VCaP (cell line): ENCODE results near the gene VIPAS39.

ENCODE experiments used
- H3K27ac ChIP-seq: fragments of 450-650 bp; 2 replicates; pipeline ENCODE4 v1.5.1; 2017
- TF ChIP-seq, protein P1 (sequence below): fragments of 450-650 bp; conservative IDR thresholded peaks from 2 replicates; pipeline ENCODE4 v1.5.1; 2017; ENCODE audit warnings: mild to moderate bottlenecking, moderate library complexity

The VIPAS39 gene

DNA sequence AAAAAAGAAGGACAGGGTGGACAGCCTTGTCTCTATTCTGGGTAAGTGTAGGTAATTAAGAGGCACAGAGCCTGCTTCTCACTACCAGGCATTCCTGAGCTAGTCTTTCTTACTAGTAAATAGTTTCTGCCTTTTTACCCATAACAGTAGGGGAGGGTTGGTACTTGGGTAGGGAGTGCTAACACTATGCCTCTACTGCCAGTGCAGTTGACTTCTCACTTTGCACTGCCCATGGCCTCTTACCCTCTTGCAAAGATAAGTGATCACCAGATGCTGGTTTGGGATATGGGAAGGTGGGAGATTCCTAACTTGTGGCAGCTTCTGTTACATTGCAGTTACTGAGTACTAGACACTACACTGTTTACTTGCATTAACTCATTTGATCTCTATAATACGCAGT is 12.1 kb upstream of the VIPAS39 start:
- TF ChIP-seq, protein P1, sequence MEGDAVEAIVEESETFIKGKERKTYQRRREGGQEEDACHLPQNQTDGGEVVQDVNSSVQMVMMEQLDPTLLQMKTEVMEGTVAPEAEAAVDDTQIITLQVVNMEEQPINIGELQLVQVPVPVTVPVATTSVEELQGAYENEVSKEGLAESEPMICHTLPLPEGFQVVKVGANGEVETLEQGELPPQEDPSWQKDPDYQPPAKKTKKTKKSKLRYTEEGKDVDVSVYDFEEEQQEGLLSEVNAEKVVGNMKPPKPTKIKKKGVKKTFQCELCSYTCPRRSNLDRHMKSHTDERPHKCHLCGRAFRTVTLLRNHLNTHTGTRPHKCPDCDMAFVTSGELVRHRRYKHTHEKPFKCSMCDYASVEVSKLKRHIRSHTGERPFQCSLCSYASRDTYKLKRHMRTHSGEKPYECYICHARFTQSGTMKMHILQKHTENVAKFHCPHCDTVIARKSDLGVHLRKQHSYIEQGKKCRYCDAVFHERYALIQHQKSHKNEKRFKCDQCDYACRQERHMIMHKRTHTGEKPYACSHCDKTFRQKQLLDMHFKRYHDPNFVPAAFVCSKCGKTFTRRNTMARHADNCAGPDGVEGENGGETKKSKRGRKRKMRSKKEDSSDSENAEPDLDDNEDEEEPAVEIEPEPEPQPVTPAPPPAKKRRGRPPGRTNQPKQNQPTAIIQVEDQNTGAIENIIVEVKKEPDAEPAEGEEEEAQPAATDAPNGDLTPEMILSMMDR = no peak
- H3K27ac ChIP-seq = peak overlapping the region; percentile 69

DNA sequence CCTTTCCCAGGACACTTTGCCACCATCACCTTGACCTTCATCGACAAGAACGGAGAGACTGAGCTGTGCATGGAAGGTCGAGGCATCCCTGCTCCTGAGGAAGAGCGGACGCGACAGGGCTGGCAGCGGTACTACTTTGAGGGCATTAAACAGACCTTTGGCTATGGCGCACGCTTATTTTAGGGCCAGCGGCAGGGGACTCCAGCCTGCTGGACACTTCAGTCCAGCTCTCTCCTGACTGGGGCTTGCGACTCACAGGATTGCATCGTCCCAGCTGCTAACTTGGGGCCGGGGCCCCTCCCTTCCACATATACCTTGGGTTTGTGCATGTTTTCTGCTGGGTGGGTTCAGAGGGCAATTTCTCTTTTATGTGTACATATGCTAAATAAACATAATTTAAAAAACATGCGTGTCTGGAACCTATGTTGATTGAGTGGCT is 11.7 kb upstream of the VIPAS39 start:
- TF ChIP-seq, protein P1 = no peak
- H3K27ac ChIP-seq = peak overlapping the region; percentile 69; the same call in 1 of the 2 replicates

DNA sequence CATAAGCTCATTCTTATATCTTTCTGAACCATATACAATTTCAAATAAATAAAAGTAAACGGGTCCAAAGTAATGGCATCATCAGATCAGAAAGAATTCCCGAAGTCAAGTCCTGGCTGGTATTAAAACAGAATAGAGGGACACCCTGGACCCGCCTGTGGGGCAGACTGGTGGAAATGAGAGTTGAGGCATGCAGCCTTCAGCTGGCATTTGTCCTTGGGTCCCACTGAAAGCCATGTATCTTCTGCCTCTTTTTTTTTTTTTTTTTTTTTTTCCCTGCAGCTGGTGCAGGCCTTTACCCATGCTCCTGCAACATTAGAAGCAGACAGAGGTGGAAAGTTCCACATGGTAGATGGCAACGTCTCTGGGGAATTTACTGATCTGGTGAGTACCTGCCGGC is 10.4 kb upstream of the VIPAS39 start:
- TF ChIP-seq, protein P1 = no peak
- no peak overlapping the region; the same call in 1 of the 2 replicates for H3K27ac ChIP-seq

DNA sequence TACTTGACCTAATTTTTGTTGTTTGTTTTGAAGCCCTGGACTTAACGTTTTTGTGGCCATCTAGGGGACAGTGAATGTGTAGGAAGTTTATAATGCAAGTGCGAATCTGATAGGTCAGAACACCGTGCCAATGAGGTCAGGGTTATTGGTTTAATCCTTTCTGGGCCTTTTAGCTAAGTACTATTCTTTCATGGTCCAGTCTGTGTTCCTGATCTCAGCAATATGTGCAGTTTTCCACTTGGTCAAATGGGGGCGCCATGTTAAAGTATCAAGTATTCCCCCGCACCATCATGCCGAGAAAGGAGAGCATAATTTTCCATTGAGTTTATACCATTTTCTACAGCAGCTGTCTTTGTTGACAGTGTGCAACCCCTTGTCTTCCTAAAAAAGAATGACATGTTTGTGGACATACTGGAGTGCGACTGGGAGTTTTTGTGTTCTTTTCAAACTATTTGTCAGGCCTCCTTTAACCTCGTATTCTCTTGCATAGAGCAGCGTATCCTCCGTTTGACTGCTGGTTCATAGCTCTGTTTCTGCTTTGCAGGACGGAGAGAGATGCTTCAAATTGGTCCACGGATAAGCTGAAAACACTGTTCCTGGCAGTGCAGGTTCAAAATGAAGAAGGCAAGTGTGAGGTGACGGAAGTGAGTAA is 1.8 kb upstream of the VIPAS39 start:
- TF ChIP-seq, protein P1 = peak; percentile 77
- peak overlapping the region; percentile 91 for H3K27ac ChIP-seq

DNA sequence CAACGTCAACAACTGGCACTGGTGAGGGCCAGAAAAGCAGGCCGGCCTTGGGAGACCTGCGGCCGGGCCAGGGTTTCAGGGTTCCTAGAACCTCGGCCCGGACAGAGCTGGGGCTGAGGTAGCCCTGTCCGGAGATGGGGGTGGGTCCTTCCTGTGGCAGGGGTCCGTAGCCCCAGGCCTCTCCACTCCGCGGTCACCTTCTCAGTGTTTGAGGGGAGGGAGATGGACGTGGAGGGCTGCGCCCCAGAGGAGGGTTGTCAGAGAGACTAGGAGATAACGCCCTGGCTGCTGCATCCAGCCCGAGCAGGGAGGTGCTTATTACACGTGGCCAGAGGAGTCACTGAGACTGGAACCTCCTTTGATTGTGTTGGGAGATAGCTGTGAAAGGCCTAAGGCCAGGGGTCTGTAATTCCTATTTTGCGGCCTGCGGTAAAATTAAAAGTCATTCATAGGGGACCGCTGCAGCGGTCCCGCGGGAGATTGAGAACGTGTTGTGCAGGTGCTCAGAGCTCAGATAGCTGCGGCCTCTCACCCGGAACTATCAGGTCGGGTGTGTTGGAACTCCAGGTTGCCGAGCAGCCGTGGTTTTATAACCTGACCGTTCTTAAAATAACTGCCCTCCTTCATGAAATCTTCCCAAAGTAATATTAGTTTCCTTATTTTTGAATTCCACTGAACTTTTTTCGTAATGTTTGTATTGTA is 999 bp upstream of the VIPAS39 start:
- peak overlapping the region; percentile 91 for H3K27ac ChIP-seq

DNA sequence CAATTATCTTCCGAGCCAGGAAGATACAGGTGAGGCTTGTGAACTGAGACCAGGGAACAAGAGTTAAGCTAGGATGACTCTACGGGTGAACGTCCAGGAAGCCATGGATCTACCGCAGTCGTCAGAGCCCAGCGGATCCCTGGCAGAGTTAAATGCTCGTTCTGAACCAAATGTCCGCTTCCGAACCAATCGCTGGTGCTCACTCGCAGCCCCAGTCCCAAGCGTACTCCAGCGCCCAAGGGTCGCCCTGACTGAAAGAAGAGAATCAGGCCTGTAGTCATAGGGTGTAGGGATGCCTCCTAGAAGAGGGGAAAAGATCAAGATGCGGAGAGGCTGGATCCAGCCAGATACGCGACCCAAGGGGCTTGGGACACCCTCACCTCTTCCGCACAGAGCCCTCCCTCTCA is 283 bp downstream of the VIPAS39 start:
- TF ChIP-seq, protein P1 = no peak
- H3K27ac ChIP-seq = peak overlapping the region; percentile 91

More for the DNA sequence above, 999 bp upstream of the VIPAS39 start:
- TF ChIP-seq, protein P1 = no peak

DNA sequence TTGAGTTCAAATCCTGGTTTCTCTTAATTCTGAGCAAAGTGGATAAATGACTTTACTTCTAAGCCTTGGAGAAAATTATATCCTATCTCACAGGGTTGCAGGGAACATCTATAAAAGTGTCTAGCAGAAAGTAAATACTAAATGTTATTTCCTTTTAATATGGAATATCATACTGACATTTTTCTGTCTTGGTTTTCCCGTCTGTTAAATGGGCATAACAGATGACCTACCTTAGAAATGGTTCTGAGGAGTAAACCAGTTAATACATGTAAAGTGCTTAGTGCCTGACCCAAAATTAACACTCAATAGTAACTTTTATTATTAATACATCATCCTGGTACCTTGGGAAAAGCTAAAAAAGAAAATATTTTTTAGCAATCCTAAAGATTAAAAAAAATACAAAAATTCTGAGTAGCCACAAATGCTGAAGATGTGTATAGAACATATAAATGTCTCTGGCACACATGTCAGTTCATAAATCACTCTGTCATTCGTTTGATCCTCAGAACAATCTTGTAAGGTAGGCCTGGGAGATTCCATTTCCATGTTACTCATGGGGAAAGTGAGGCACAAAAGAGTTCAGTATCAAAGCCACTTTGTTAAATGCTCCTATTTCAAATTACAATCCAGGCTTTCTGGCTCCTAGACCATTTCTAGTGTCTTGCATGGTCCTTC is 1.3 kb downstream of the VIPAS39 start:
- TF ChIP-seq, protein P1 = no peak
- H3K27ac ChIP-seq = peak overlapping the region; percentile 91
